NCI-H146 (cell line): Measurements from ENCODE around the gene SETDB2.

Experiments used
- DNase-seq: peaks from one replicate; lab custom pipeline; 2025; lab: John Stamatoyannopoulos, UW

The SETDB2 gene

DNA sequence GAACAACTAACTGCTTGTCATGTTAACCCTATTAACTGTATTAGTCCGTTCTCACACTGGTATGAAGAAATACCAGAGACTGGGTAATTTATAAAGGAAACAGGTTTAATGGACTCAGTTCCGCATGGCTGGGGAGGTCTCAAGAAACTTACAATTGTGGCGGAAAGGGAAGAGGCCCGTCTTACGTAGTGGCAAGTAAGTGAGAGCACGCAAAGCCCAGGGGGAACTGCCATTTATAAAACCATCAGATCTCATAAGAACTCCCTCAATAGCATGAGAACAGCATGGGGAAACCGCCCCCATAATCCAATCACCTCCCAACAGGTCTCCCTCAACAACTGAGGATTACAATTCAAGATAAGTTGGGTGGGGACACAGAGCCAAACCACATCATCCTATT lies 86.4 kb downstream of the SETDB2 start:
- no peak for DNase-seq

DNA sequence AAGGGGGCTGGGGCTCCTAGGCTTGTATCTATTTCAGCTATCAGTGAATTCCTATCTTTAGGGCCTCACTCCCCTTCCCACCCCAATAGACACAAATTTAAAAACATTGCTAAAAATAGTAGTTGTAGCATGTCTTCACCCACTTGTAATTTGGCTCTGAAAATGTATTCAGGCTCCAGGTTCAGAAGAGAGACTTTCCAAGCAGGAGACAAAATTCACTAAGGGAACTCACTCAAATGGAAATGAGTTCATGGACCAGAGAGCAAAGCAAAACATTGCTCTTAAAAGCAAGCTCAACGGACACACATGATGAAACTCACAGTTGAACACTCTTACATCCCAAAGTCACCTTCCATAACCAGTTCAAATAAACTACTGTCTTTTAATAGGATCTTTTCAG lies 88.5 kb downstream of the SETDB2 start:
- no peak for DNase-seq

DNA sequence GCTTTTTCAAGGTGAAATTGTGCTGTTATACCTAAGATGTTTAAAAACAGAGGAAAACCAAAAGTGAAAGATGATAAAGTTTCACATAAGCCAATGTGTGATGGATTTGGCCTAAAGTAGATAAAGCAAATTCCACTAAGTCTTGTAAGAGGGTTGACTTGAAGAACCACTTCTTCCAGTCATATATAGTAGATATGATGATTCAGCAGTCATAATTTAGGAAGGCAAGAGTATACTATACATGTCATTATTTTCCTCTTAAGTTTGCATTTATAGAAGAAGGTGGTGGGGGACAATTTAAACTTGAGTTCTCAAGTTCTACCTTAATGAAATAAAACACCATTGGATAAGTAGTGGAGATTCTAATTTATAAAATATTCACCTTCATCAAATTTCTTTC lies 88.9 kb downstream of the SETDB2 start:
- DNase-seq, result no peak

DNA sequence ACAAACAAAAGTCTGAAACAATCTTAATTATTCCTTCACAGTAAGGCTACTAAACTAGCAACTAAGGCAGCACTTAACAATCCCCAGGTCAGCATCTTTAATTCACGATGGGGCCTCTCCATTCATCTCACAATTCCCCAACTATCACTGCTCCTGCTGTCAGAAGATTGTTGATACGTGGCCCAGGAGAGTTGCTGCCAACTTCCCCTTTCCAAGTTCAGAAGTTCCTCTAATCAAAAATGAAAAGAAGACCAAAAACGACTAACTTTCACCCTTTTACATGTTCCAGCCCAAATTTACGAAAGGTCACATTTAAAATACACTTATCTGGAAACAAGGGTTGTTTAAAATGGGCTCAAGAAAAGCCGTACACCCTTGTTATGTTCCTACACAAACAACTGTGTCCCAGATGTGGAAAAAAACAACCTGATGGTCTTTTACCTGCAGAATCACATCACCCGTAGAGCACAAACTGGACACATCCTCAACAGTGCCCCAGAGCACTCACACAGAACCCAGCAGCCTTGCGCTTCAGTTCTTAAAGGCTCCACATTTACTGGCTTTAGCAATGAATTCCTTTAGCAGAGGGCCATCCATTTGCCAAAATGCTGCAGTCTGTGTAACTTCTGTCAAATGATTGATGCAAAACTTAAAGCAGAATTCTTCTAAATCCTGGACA lies 89.7 kb downstream of the SETDB2 start:
- no peak for DNase-seq

DNA sequence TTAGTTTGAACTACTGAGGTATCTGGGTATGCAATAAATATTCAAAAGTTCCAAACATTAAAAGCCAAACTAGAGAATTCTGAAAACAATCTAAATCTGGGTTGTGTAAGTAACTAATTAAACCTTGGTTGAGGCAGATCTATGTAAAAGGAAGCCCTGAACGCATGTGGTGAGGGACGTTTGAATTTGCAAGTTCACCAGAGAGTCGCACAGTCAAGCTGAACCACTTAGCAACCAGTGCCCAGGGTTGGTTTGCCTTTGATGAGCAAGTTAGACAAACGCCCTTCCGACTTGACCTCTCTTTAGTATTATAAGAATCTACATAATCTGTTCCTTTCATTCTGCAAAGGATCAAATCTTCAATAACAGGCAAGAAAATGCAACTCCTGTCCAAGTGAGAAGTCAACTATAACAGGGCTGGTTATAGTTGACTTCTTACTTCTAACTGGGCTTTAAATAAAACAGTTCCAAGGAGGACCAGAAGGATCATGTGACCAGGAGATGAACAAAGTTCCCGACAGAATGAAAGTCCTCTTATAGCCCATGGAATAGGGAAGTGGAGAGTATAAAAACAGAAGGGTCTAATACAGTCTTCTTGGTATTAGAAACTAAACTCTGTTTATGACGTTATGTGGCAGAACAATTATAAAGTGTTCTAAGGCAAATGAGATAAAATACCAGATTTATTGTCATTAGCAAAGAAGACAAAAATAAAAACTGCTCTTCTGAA lies 92.2 kb downstream of the SETDB2 start:
- DNase-seq, result no peak

DNA sequence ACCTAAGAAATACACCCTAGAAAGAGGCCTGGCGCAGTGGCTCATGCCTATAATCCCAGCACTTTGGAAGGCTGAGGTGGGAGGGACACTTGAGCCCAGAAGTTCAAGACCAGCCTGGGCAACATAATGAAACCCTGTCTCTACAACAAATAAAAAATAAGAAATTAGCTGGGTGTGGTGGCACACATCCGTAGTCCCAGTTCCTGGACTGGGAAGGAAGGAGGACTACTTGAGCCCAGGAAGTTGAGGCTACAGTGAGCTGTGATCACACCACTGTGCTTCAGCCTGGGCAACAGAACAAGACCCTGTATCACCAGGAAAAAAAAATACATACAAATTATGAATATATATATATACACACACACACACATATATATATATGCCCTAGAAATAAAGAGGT lies 94.3 kb downstream of the SETDB2 start:
- DNase-seq, result no peak

DNA sequence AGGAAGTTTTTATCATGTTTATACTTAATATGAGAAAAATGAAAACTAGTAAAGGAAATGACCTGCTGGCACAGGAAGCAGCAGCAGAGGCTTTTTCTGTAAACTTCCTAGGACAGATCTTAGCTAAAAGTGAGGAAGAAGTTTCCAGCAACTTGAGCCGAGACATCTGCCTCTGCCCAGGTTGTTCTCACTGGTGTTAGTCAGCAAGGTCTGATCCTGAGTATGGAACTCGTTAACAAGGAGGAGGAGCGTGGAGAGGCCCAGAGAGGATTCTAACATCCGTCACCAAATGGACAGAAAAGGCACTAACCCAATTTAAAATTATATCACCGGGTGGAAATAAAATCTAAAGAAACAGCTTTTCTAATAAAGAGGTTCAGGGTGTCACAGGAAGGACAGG lies 95.2 kb downstream of the SETDB2 start:
- DNase-seq, result no peak

DNA sequence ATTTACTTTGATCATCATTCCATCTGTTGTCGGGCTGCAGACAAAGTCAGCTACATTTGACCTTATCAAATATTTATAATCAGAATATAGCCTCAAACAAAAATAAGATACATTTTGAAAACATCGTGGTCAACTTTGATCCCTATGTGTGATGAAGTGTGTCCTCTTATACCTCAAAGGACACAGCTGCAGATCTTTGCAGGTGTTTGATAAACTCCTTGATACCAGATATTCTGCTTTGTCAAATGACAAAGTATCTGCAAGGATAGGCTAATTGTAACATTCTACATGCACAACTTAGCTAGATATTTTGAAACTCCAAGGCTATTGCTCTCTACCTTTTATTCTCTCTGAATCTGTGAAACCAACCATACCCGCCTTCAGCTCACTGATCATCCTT lies 95.7 kb downstream of the SETDB2 start:
- no peak for DNase-seq

DNA sequence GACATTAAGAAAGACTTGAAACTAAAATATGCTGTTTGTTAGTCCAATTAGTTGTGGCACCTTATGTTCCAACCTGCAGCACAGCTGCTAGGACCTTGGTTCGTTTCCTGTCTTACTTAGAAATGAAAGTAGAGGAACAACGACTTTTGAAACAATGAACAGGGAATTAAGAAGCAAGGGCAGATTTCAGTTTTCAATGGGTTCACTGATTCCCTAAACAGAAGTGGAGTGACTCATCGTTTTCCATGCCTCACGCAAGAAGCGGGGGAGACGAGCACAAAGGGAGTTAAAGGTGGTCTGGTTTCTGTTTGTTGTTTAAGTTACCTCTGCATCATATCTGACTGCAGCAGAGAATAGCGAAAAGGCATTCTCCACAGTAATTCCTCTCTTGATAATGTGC lies 96.5 kb downstream of the SETDB2 start:
- DNase-seq, result no peak

DNA sequence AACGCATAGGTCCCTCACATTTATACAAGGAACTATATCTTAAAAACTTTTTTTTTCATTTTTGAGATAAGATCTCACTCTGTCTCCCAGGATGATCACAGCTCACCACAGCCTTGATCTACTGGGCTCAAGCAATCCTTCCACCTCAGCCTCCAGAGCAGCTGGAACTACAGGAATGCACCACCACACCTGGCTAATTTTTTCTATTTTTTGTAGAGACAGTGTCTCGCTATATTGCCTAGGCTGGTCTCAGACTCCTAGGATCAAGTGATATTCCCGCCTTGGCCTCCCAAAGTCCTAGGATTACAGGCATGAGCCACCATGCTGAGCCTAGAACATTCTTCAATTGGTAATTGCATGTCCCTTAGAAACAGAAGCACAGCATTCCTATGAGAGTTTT lies 99.6 kb downstream of the SETDB2 start:
- no peak for DNase-seq
